Measurements from ENCODE around the gene MYLK. TPM values are rescaled to one million over a fixed set of nuclear protein-coding genes. Genes with fewer than 3 reads are reported as not detected.

MYLK gene
- polyA plus RNA-seq, 3 donors: 0.35 to 1.3 (median 0.51) TPM

DNA sequence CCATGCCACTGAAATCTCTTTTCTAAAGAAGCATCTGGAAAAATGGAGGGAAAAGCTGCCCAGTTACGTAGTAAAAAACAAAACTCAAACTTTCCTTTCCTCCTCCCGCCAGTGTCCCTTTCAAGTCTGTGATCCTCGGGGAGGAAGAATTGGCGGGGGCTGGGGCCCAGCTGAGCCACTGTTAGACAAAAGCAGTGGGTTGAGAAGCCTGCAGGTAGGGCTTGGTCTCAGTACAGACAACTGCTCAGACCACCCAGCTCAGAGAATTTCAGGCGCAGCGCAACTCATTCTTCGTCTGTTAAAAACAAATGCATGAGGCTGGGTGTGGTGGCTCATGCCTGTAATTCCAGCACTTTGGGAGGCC lies 117.1 kb downstream of the MYLK start:
- no peak overlapping the region for H3K4me3 ChIP-seq (replicated peaks in 1 of 3; ENCODE audit: low read depth in 2 of 3, low read length in 3 of 3)
- H3K27ac ChIP-seq (ENCODE audit: low read depth in 1 of 2, low read length in 2 of 2): no peak overlapping the region
- no peak overlapping the region for H3K4me2 ChIP-seq (replicated peaks; ENCODE audit: extremely low read depth, low read length, poor library complexity, severe bottlenecking)
- Mint-ChIP-seq H3K4me1 (peaks cover 16% of the 10 kb centered on the region), H3K27me3 (ENCODE audit: low read depth in 3 of 3) (no peaks in the 10 kb centered on the region), H3K36me3 (no peaks in the 10 kb centered on the region), H3K9me3 (peaks cover 0 to 5% (median 0%) of the 10 kb centered on the region in 7 donors), H3K4me3 (no peak overlapping the region), H3K27ac (no peak overlapping the region)
- WGBS (ENCODE audit: insufficient coverage): 96% methylated on average over 4 of the region's 7 CpGs
- TF ChIP-seq, protein P1, sequence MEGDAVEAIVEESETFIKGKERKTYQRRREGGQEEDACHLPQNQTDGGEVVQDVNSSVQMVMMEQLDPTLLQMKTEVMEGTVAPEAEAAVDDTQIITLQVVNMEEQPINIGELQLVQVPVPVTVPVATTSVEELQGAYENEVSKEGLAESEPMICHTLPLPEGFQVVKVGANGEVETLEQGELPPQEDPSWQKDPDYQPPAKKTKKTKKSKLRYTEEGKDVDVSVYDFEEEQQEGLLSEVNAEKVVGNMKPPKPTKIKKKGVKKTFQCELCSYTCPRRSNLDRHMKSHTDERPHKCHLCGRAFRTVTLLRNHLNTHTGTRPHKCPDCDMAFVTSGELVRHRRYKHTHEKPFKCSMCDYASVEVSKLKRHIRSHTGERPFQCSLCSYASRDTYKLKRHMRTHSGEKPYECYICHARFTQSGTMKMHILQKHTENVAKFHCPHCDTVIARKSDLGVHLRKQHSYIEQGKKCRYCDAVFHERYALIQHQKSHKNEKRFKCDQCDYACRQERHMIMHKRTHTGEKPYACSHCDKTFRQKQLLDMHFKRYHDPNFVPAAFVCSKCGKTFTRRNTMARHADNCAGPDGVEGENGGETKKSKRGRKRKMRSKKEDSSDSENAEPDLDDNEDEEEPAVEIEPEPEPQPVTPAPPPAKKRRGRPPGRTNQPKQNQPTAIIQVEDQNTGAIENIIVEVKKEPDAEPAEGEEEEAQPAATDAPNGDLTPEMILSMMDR (IDR thresholded peaks at IDR 0.05): no peak
- no peaks in the 10 kb centered on the region for H3K4me1 ChIP-seq (ENCODE audit: control insufficient read depth in 1 of 2, insufficient read depth in 2 of 2, low read length in 2 of 2)
- H3K27me3 ChIP-seq (ENCODE audit: control insufficient read depth in 2 of 2, insufficient read depth in 2 of 2, low read length in 2 of 2): no peaks in the 10 kb centered on the region
- H3K79me2 ChIP-seq (ENCODE audit: insufficient read depth, low read length): no peaks in the 10 kb centered on the region
- DNase-seq: no peak
- no peaks in the 10 kb centered on the region for H4K20me1 ChIP-seq (ENCODE audit: insufficient read depth, low read length)
- H2AFZ ChIP-seq (ENCODE audit: insufficient read depth, low read depth, low read length, poor library complexity, severe bottlenecking): no peak overlapping the region
- H3K9me3 ChIP-seq (replicated peaks in 1 of 2; ENCODE audit: control insufficient read depth in 1 of 2, insufficient read depth in 1 of 2, low read length in 2 of 2): no peaks in the 10 kb centered on the region
- H3K36me3 ChIP-seq (replicated peaks in 1 of 2; ENCODE audit: control insufficient read depth in 1 of 2, insufficient read depth in 2 of 2, low read length in 2 of 2): no peaks in the 10 kb centered on the region
- intact Hi-C loops (cut with micrococcal nuclease): no loop called here
- no peak overlapping the region for H3K9ac ChIP-seq (ENCODE audit: insufficient read depth, low read length, poor library complexity, severe bottlenecking)

DNA sequence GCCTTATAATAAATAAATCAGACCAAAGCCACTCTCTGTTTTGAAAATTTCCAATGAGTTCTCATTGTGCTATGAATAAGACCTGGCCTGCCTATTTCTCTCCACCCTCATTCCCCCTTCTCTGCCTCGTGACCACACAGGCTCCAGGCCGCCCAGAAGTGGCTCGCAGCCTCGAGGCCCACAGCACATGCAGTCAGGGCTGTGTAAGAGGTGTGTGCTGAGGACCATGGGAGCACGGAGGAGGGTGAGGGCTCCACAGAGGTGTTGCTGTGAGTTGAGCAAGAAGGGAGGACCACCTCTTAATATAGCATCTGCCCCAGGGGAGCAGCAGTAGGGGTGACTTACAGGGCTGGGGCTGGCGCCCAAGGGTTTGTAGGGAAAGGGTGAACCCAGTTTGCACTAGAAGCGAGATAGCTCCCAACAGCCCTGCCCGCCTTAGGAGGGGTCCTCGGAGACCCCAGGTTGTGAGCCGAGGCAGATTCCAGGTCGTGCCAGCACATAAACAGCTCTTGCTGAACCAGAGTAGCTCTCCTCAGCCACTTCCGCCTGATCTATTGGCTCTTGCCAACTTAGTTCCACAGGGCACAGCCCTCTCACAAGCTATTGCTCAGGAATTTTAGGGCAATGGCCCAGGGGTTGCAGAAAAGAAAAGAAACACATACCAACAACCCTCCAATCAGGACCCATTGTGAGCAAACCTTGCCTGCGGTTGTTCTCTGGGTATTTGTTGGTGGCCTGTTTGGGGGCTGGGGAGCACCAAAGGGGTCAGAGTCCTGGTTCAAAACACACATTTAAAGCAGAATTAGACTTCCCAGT lies 117.7 kb downstream of the MYLK start:
- Histone ChIP-seq H3K9me3 (replicated peaks in 1 of 2; ENCODE audit: control insufficient read depth in 1 of 2, insufficient read depth in 1 of 2, low read length in 2 of 2) (no peaks in the 10 kb centered on the region), H3K27ac (ENCODE audit: low read depth in 1 of 2, low read length in 2 of 2) (no peak overlapping the region), H3K4me2 (replicated peaks; ENCODE audit: extremely low read depth, low read length, poor library complexity, severe bottlenecking) (no peak overlapping the region), H3K79me2 (ENCODE audit: insufficient read depth, low read length) (no peaks in the 10 kb centered on the region), H3K36me3 (replicated peaks in 1 of 2; ENCODE audit: control insufficient read depth in 1 of 2, insufficient read depth in 2 of 2, low read length in 2 of 2) (no peaks in the 10 kb centered on the region), H3K9ac (ENCODE audit: insufficient read depth, low read length, poor library complexity, severe bottlenecking) (no peak overlapping the region), H3K4me1 (ENCODE audit: control insufficient read depth in 1 of 2, insufficient read depth in 2 of 2, low read length in 2 of 2) (no peaks in the 10 kb centered on the region), H3K27me3 (ENCODE audit: control insufficient read depth in 2 of 2, insufficient read depth in 2 of 2, low read length in 2 of 2) (no peaks in the 10 kb centered on the region), H3K4me3 (replicated peaks in 1 of 3; ENCODE audit: low read depth in 2 of 3, low read length in 3 of 3) (no peak overlapping the region), H2AFZ (ENCODE audit: insufficient read depth, low read depth, low read length, poor library complexity, severe bottlenecking) (no peak overlapping the region), H4K20me1 (ENCODE audit: insufficient read depth, low read length) (no peaks in the 10 kb centered on the region)
- intact Hi-C loops (cut with micrococcal nuclease): no loop called here
- Mint-ChIP-seq H3K27ac (no peak overlapping the region), H3K9me3 (peaks cover 0 to 5% (median 0%) of the 10 kb centered on the region in 7 donors), H3K4me1 (peaks cover 16% of the 10 kb centered on the region), H3K27me3 (ENCODE audit: low read depth in 3 of 3) (no peaks in the 10 kb centered on the region), H3K36me3 (no peaks in the 10 kb centered on the region), H3K4me3 (no peak overlapping the region)
- no peak for DNase-seq
- TF ChIP-seq, protein P1 (IDR thresholded peaks at IDR 0.05): no peak
- WGBS (ENCODE audit: insufficient coverage): 92% methylated on average over 7 of the region's 13 CpGs

All from CD14-positive monocyte (primary cell).